HL-60/S4 treated with retinoic acid at 250 ng/mL for 4 days and 3 days (cell line): Measurements from ENCODE around the gene EXD3.
"Not testable (repeated sequence)": the region's sequence is repeated elsewhere in the genome, so short reads cannot be mapped to it uniquely, and the experiment has no call there.

Experiments
- in situ Hi-C: fragments of 300-500 bp; cut with MboI; formaldehyde crosslinking; loops from 2 replicates; pipeline ENCODE4 v1.7.0; 2022; ENCODE audit warnings: low sequenced_read_pairs

Gene EXD3

GRCh38 chr9:137459601-137460362 lies 36.8 kb upstream of the EXD3 start:
- in situ Hi-C loops: no loop called here

- in situ Hi-C loops: no loop called here
Measured at GRCh38 chr9:137459152-137459600, 36.2 kb upstream of the EXD3 start, which contains the start of gene NSMF. TSS of gene NSMF (minus strand) at chr9:137459334. CDS start at chr9:137459102, 232 bp downstream.

GRCh38 chr9:137458194-137459151 lies 35.5 kb upstream of the EXD3 start:
- in situ Hi-C loops: no loop called here

- in situ Hi-C loops: no loop called here
Measured at GRCh38 chr9:137457406-137458193, 34.6 kb upstream of the EXD3 start.

- in situ Hi-C loops: no loop called here
Measured at GRCh38 chr9:137456864-137457405, 34.0 kb upstream of the EXD3 start.

GRCh38 chr9:137456061-137456863 lies 33.3 kb upstream of the EXD3 start:
- in situ Hi-C loops: no loop called here

- in situ Hi-C loops: no loop called here
Measured at GRCh38 chr9:137455359-137455991, 32.5 kb upstream of the EXD3 start.

- in situ Hi-C loops: no loop called here
Measured at GRCh38 chr9:137454597-137455358, 31.8 kb upstream of the EXD3 start.

- in situ Hi-C loops: no loop called here
Measured at GRCh38 chr9:137454145-137454596, 31.2 kb upstream of the EXD3 start.

GRCh38 chr9:137453643-137454081 lies 30.7 kb upstream of the EXD3 start:
- in situ Hi-C loops: no loop called here

GRCh38 chr9:137452761-137453642 lies 30.0 kb upstream of the EXD3 start:
- in situ Hi-C loops: no loop called here

GRCh38 chr9:137452006-137452760 lies 29.2 kb upstream of the EXD3 start:
- in situ Hi-C loops: no loop called here

GRCh38 chr9:137451264-137452005 lies 28.5 kb upstream of the EXD3 start:
- in situ Hi-C loops: not testable (repeated sequence)

GRCh38 chr9:137450539-137451222 lies 27.7 kb upstream of the EXD3 start:
- in situ Hi-C loops: not testable (repeated sequence)

- in situ Hi-C loops: no loop called here
Measured at GRCh38 chr9:137449931-137450538, 27.1 kb upstream of the EXD3 start.
